ENCODE results near the gene ELAPOR1. TPM values are rescaled to one million over a fixed set of nuclear protein-coding genes. Genes with fewer than 3 reads are reported as not detected.

The ELAPOR1 gene, protein sequence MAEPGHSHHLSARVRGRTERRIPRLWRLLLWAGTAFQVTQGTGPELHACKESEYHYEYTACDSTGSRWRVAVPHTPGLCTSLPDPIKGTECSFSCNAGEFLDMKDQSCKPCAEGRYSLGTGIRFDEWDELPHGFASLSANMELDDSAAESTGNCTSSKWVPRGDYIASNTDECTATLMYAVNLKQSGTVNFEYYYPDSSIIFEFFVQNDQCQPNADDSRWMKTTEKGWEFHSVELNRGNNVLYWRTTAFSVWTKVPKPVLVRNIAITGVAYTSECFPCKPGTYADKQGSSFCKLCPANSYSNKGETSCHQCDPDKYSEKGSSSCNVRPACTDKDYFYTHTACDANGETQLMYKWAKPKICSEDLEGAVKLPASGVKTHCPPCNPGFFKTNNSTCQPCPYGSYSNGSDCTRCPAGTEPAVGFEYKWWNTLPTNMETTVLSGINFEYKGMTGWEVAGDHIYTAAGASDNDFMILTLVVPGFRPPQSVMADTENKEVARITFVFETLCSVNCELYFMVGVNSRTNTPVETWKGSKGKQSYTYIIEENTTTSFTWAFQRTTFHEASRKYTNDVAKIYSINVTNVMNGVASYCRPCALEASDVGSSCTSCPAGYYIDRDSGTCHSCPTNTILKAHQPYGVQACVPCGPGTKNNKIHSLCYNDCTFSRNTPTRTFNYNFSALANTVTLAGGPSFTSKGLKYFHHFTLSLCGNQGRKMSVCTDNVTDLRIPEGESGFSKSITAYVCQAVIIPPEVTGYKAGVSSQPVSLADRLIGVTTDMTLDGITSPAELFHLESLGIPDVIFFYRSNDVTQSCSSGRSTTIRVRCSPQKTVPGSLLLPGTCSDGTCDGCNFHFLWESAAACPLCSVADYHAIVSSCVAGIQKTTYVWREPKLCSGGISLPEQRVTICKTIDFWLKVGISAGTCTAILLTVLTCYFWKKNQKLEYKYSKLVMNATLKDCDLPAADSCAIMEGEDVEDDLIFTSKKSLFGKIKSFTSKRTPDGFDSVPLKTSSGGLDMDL
- 1 to 10 TPM; 6.8 to 7.7 TPM for total RNA-seq

DNA sequence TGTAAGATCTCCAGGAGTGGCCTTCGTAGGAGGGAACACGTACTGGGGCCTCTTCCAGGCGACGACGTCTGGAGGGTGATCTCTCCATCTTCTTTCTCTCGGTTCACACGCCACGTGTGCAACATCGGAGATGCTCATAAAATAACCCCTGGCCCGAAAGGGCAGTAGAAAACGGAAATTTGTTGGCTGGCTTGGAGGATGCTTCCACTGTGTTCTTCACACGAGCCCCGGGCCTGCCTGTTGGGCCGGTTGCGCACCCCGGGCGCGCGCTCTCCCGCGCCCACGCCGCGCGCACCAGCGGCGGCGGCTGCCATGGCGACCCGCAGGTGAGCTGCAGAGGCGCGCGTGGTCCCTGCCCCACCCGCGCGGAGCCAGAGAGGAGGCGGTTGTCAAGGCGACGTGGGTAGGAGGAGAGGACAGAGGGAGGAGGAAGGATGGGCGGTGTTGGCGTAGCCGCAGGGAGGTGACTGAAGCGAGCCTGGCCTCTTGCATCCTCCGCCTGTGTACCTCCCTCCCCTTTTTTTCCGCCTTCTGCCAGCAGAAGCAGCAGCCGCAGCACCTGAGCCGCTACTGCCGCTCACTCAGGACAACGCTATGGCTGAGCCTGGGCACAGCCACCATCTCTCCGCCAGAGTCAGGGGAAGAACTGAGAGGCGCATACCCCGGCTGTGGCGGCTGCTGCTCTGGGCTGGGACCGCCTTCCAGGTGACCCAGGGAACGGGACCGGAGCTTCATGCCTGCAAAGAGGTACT is at the start of gene ELAPOR1:
ELAPOR1 (plus strand) TSS at position 526 of the 752 bp plus-strand sequence; CDS start at position 595, 69 bp downstream.
- H3K9me3 Mint-ChIP-seq, result peaks cover 2% of the 10 kb centered on the region
- peak; percentile 84 for DNase-seq
- peak within 1 kb of the TSS; percentile 81 for H3K27ac Mint-ChIP-seq
- H3K36me3 Mint-ChIP-seq, result peaks cover 2% of the 10 kb centered on the region
- H3K4me3 Mint-ChIP-seq, result peak within 1 kb of the TSS; percentile 79
- H3K4me1 Mint-ChIP-seq, result peaks cover 45% of the 10 kb centered on the region
- peaks cover 8% of the 10 kb centered on the region for H3K27me3 Mint-ChIP-seq

GRCh38 chr1:109065137-109065536 is 48.8 kb upstream of the ELAPOR1 start:
- no peak overlapping the region for H3K27ac Mint-ChIP-seq
- H3K4me1 Mint-ChIP-seq, result no peaks in the 10 kb centered on the region
- H3K4me3 Mint-ChIP-seq, result no peak overlapping the region
- H3K27me3 Mint-ChIP-seq, result no peaks in the 10 kb centered on the region
- H3K36me3 Mint-ChIP-seq, result peaks cover 7% of the 10 kb centered on the region
- no peaks in the 10 kb centered on the region for H3K9me3 Mint-ChIP-seq
- DNase-seq, result no peak

DNA sequence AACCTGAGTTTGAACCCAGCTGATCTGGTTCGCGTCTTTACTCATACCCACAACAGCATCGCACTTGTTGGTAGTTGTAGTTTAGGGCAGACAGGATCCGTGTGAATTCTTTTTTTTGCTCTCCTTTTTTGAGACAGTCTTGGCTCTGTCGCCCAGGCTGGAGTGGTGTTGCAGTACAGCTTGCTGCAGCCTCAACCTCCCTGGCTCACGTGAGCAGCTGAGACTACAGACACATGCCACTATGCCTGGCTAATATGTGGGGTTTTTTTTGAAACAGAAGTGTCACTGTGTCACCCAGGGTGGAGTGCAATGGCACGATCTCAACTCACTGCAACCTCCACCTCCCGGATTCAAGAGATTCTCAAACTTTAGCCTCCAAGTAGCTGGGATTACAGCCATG is 46.0 kb upstream of the ELAPOR1 start:
- DNase-seq, result no peak
- no peak overlapping the region for H3K27ac Mint-ChIP-seq
- H3K9me3 Mint-ChIP-seq, result no peaks in the 10 kb centered on the region
- no peak overlapping the region for H3K4me3 Mint-ChIP-seq
- H3K4me1 Mint-ChIP-seq, result peaks cover 5% of the 10 kb centered on the region
- peaks cover 10% of the 10 kb centered on the region for H3K36me3 Mint-ChIP-seq
- no peaks in the 10 kb centered on the region for H3K27me3 Mint-ChIP-seq

DNA sequence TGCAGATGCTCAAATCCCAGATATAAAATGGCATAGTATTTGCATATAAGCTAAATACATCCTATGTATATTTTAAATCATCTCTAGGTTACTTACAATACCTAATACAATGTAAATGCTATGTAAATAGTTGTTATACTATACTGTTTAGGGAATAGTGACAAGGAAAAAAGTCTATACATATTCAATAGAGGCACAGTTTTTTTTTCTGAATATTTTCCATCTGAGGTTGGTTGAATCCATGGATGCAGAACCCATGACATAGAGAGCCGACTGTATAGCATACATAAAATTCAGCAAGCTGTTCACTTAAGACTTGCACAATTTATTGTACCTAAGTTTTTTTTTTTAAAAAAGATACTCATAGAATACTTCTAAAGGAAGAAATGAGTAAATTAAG is 44.6 kb upstream of the ELAPOR1 start:
- no peak overlapping the region for H3K27ac Mint-ChIP-seq
- peaks cover 15% of the 10 kb centered on the region for H3K36me3 Mint-ChIP-seq
- H3K4me3 Mint-ChIP-seq, result no peak overlapping the region

DNA sequence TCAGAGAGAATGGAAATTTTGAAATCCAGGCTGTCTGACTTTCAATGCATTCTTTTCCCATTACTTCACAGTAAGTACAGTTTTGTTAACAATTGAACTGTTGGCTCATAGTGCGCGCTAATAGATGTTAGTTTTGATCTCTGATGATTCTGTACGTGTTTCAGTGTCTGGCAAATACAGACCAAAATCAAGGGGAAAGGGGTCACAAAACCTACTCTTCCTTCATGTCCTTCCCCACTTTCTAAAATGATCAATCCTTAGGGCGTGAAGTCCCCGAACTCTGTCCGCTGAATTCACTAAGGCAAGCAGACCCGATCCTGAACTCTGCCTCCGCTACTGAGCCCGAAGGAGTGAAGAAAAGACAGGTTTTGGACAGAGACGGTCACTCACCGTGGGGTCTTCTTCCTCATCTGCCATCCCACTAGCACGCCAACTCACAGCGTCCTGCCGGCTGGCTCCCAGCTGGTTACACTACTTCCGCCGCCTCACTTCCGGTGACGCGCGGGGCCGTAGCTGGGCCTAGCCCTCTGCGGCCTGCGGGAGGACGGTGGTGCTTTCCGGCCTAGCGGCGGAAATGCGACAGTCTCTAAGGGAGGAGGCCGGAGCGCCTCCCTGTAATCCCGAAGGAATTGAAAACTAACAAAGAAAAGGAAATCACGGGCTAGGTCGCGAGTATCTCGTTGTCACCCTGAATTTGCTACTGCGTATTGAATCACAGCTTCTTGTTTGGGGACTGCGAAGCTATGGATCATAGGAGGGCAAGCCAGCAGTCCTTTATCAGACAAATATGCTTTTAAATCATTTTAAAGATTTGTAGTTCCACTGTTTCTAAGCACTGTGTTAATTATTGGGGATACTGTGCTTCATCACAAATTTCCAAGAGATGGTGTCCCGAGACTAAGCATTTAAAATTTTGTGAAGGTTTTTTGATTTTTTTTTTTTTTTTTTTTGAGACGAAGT is 38.1 kb upstream of the ELAPOR1 start, which contains the start of gene TAF13:
TAF13 (minus strand) TSS at position 473 of the 960 bp plus-strand sequence; CDS start at position 417, 56 bp downstream.
- H3K27me3 Mint-ChIP-seq, result no peaks in the 10 kb centered on the region
- peak within 1 kb of the TSS; percentile 96 for H3K4me3 Mint-ChIP-seq
- H3K36me3 Mint-ChIP-seq, result peaks cover 7% of the 10 kb centered on the region
- DNase-seq, result peak; percentile 92
- no peaks in the 10 kb centered on the region for H3K9me3 Mint-ChIP-seq
- peak within 1 kb of the TSS; percentile 95 for H3K27ac Mint-ChIP-seq
- H3K4me1 Mint-ChIP-seq, result peaks cover 7% of the 10 kb centered on the region

More for the DNA sequence above, 44.6 kb upstream of the ELAPOR1 start:
- no peaks in the 10 kb centered on the region for H3K9me3 Mint-ChIP-seq
- H3K27me3 Mint-ChIP-seq, result no peaks in the 10 kb centered on the region
- H3K4me1 Mint-ChIP-seq, result peaks cover 6% of the 10 kb centered on the region
- DNase-seq, result no peak

- peaks cover 2% of the 10 kb centered on the region for H3K36me3 Mint-ChIP-seq
- no peak for DNase-seq
- H3K4me3 Mint-ChIP-seq, result no peak overlapping the region
- H3K4me1 Mint-ChIP-seq, result peaks cover 5% of the 10 kb centered on the region
- no peaks in the 10 kb centered on the region for H3K9me3 Mint-ChIP-seq
- no peak overlapping the region for H3K27ac Mint-ChIP-seq
- H3K27me3 Mint-ChIP-seq, result no peaks in the 10 kb centered on the region
Observed at GRCh38 chr1:109078317-109078716, 35.6 kb upstream of the ELAPOR1 start.

GRCh38 chr1:109079240-109079622 is 34.7 kb upstream of the ELAPOR1 start:
- H3K27ac Mint-ChIP-seq, result no peak overlapping the region
- H3K4me1 Mint-ChIP-seq, result peaks cover 5% of the 10 kb centered on the region
- no peaks in the 10 kb centered on the region for H3K36me3 Mint-ChIP-seq
- H3K27me3 Mint-ChIP-seq, result no peaks in the 10 kb centered on the region
- DNase-seq, result no peak
- no peak overlapping the region for H3K4me3 Mint-ChIP-seq
- H3K9me3 Mint-ChIP-seq, result no peaks in the 10 kb centered on the region

- Mint-ChIP-seq H3K4me3 (no peak overlapping the region), H3K27me3 (no peaks in the 10 kb centered on the region), H3K9me3 (no peaks in the 10 kb centered on the region), H3K36me3 (no peaks in the 10 kb centered on the region), H3K4me1 (no peaks in the 10 kb centered on the region), H3K27ac (no peak overlapping the region)
- no peak for DNase-seq
Observed at GRCh38 chr1:109080441-109081082, 33.4 kb upstream of the ELAPOR1 start.

DNA sequence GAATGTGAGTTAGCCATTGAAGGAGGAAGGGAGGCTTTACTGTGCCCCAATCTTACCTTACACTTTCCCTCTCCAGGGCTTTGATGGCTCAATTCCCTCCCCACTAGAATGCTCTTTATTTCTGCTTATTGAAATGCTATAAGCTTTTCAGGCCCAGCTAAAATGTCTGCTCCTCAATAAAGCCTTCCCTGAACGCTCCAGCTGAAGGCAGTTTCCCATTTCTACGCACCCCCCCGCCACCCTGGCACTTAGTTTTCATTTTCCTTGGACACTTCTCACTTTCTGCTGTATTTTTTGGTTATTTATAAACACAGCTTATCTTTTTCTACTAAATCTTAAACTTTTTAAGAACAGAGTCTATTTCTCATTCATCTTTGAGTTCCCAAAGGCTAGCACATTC is 30.4 kb upstream of the ELAPOR1 start:
- H3K9me3 Mint-ChIP-seq, result no peaks in the 10 kb centered on the region
- no peaks in the 10 kb centered on the region for H3K4me1 Mint-ChIP-seq
- H3K27ac Mint-ChIP-seq, result no peak overlapping the region
- no peak for DNase-seq
- H3K4me3 Mint-ChIP-seq, result no peak overlapping the region
- H3K27me3 Mint-ChIP-seq, result no peaks in the 10 kb centered on the region
- H3K36me3 Mint-ChIP-seq, result no peaks in the 10 kb centered on the region

GRCh38 chr1:109083923-109084322 is 30.0 kb upstream of the ELAPOR1 start:
- H3K36me3 Mint-ChIP-seq, result peaks cover under 1% of the 10 kb centered on the region
- no peaks in the 10 kb centered on the region for H3K9me3 Mint-ChIP-seq
- no peak overlapping the region for H3K4me3 Mint-ChIP-seq
- H3K4me1 Mint-ChIP-seq, result no peaks in the 10 kb centered on the region
- DNase-seq, result no peak
- H3K27me3 Mint-ChIP-seq, result no peaks in the 10 kb centered on the region
- H3K27ac Mint-ChIP-seq, result no peak overlapping the region

DNA sequence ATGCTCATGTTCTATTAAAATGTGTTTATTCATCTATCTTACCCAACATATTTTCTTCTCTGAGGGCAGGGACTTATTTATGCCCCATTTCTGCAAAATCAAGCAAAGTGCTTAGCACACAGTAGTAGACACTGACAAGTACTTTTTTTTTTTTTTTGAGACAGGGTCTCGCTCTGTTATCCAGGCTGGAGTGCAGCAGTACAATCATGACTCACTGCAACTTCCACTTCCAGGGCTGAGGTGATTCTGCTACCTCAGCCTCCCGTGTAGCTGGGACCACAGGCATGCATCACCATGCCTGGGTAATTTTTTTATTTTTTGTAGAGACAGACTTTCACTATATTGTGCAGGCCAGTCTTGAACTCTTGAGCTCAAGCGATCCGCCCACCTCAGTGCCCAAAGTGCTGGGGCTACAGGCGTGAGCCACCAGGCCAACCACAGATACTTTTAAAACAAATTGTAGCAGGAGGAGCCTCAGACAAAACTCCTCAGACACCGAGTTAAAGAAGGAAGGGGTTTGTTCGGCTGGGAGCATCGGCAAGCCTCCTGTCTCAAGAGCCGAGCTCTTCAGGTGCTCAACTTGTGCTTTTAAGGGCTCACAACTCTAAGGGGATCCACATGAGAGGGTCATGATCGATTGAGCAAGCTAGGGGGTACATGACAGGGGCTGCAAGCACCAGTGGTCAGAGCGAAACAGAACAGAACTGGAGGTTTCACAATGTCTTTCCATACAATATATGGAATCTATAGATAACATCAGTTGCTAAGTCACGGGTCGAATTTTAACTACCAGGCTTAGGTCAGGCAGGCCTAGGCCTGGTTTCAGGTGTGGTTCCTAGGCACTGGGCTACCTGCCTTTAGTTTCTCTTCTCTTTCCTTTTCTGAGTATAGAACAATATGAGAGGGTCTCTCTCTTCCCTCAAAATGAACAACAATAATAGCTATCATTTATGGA is 29.1 kb upstream of the ELAPOR1 start:
- no peak overlapping the region for H3K27ac Mint-ChIP-seq
- no peaks in the 10 kb centered on the region for H3K9me3 Mint-ChIP-seq
- H3K27me3 Mint-ChIP-seq, result no peaks in the 10 kb centered on the region
- no peak for DNase-seq
- peaks cover 3% of the 10 kb centered on the region for H3K4me1 Mint-ChIP-seq
- H3K36me3 Mint-ChIP-seq, result peaks cover 10% of the 10 kb centered on the region
- H3K4me3 Mint-ChIP-seq, result no peak overlapping the region

DNA sequence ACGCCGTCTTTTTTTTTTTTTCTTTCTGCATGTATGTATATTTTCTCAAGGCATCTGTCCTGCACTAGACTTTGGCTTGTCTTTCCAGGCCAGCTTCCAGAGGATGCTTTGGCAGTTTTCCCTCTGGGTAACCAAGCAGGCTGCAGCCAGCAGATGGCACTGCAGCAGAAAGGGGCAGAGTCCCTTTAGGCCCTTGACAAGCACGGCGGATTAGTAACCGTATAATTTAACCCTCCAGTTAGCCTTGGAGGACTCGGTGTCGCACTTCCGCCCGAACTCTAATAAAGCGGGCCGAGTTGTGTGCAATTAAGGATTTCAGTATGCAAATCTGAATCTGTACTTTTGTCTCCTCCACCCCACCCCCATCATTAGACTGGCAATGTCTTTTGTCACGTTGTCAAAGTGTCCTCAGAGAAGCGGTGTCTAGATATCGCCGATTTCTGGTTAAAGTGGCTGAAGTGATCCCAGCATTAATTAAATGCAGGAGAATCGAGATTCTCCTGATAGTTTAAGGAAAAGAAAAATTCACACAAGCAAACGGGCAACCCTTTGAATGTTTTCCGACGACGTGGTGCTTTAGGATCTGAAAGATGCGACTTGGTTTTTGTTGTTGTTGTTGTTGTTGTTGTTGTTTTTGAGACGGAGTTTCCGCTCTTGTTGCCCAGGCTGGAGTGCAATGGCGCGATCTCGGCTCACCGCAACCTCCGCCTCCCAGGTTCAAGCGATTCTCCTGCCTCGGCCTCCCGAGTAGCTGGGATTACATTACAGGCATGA is 24.5 kb upstream of the ELAPOR1 start:
- peak overlapping the region; percentile 89 for H3K4me3 Mint-ChIP-seq
- peaks cover 22% of the 10 kb centered on the region for H3K4me1 Mint-ChIP-seq
- peak overlapping the region; percentile 85 for H3K27ac Mint-ChIP-seq
- DNase-seq, result peak; percentile 23
- no peaks in the 10 kb centered on the region for H3K27me3 Mint-ChIP-seq
- no peaks in the 10 kb centered on the region for H3K9me3 Mint-ChIP-seq
- H3K36me3 Mint-ChIP-seq, result peaks cover 25% of the 10 kb centered on the region
